IPS-18c (cell line): ENCODE data around the gene FCGBP.

Experiments
- H3K4me3 ChIP-seq: 2 replicates; pipeline ENCODE4 v1.7.0; 2013; ENCODE audit warnings: low read depth, mild to moderate bottlenecking, low read length, moderate library complexity; ENCODE audit not compliant: insufficient read depth
- H3K9me3 ChIP-seq: one replicate; pipeline ENCODE4 v1.6.1; 2013; ENCODE audit warnings: mild to moderate bottlenecking, low read length, moderate library complexity; ENCODE audit not compliant: control insufficient read depth, insufficient read depth

The FCGBP gene

DNA sequence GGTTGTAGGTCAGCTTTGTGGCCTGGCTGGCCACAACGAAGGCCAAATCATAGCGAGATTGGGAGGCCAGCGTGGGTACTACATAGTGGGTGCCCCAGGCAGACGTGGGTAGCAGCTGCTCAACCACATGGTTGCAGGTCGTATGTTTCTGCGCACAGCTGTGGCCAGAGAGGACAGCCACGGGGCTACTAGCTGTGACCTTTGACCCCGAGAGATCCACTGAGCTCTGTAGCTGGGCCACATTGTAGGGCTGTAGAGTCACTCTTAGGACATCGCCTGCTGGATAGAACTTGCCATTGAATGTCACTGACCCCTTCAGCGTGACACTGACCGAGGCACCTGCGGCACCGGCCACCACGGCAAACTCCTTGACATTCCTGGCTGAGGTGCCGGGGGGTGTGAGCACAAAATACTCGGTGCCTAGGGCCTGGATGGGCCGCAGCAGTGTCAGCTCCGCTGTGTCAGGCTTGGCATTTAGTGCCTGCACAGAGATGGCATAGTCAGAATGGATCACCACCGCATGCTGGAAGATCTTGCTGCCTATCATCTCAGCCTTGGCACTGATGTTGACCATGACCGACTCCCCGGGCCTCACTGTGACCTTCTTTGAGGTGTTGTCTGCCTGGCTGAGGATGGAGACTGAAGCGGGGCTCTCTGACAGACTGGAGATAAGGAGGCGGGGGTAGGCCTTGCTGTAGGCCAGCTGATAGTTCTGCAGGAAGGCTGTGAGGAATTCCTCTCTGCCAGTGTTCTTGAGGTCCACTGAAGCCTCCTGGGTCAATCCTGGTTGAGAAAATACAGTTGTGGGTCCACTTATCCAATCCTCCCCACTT is 6.7 kb downstream of the FCGBP start:
- Histone ChIP-seq H3K4me3 (no peak overlapping the region), H3K9me3 (no peaks in the 10 kb centered on the region)

DNA sequence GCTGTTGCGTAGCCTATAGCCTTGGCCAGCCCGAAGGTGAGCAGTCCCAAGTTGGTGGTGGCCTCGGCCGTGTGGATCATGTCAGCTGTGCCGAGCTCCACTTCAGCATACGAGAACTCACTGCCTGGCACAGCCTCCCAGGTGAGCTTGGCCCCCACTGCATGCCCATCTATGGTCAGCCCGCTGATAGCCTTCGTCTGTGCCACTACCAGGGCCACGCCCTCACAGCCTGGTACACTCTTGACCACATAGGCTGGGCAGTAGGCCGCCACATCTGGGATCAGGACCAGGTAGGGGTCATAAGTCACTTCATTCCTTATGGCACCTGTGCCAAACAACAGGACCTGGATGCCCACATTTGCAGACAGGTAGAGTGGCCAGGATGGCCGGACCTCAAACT is 7.4 kb downstream of the FCGBP start:
- Histone ChIP-seq H3K4me3 (no peak overlapping the region), H3K9me3 (no peaks in the 10 kb centered on the region)

DNA sequence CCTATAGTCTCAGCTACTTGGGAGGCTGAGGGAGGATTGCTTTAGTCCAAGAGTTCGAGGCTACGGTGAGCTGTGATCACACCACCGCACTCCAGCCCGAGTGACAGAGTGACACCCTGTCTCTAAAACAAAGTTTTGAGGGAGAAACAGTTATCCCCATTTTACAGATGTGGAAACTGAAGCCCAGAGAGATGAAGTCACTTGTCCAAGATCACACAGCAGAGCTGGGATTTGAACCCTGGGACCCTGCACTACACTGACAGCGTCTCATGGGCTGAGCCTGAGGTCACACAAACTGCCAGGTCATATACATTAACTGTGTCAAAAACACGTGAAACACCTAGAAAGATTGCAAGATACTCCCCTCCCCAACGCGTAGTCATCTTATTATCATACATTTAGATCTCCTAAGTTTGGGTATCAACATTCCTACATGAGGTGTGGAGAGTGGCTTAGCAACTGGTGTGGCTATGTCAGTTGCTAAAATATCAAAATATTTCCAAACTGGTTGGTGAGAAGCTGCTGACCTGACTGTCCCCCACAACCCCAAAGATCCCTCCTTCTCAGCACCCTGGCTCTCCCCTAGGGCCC is 8.2 kb downstream of the FCGBP start:
- no peak overlapping the region for H3K4me3 ChIP-seq

GRCh38 chr19:39924952-39925351 is 9.5 kb downstream of the FCGBP start:
- Histone ChIP-seq H3K4me3 (no peak overlapping the region), H3K9me3 (no peaks in the 10 kb centered on the region)

More for the DNA sequence above, 8.2 kb downstream of the FCGBP start:
- H3K9me3 ChIP-seq: no peaks in the 10 kb centered on the region

- Histone ChIP-seq H3K9me3 (no peaks in the 10 kb centered on the region), H3K4me3 (no peak overlapping the region)
Observed at GRCh38 chr19:39924389-39924788, 10.0 kb downstream of the FCGBP start.

DNA sequence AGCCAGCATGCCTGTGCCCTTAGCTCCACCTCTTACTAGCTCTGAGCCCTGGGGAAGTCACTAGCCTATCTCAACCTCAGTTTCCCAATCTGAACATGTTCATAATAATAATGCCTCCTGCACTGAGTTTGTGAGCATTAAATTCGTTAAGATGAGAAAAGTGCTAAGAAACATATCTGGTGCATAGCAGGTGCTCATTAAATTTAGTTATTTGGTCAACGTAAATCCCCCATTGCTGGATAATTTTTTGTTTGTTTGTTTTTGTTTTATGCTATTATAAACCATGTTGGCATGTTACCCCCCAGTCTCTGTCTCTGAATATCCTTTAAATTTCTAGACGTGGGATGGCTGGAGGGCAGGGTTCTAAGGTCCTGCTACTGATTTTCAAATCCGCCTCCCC is 10.6 kb downstream of the FCGBP start:
- no peak overlapping the region for H3K4me3 ChIP-seq
- no peaks in the 10 kb centered on the region for H3K9me3 ChIP-seq

GRCh38 chr19:39919976-39920375 is 14.5 kb downstream of the FCGBP start:
- Histone ChIP-seq H3K9me3 (no peaks in the 10 kb centered on the region), H3K4me3 (no peak overlapping the region)

DNA sequence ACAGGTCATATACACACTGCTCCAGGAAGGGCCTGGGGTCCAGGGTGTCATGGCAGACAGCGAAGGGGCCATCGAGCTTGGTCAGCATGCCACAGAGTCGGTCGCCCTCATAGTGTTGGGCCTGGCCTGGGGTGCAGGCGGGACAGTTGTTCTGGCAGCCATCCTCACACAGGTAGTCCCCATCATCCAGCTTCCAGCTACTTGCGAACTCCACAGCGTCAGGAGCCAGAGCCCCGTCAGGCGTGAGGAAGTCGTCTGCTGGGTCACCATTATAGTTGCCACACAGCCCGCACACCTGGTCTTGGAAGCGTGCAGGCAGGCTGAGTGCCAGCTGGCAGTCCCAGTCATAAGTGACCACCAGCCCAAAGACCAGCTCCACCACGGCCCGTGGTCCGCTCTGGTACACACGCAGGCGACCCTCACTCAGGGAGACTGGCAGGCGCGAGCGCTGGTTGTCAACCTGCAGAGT is 16.2 kb downstream of the FCGBP start:
- H3K4me3 ChIP-seq: no peak overlapping the region
- no peaks in the 10 kb centered on the region for H3K9me3 ChIP-seq

GRCh38 chr19:39917561-39918182 is 16.8 kb downstream of the FCGBP start:
- H3K9me3 ChIP-seq: no peaks in the 10 kb centered on the region
- no peak overlapping the region for H3K4me3 ChIP-seq

- no peaks in the 10 kb centered on the region for H3K9me3 ChIP-seq
- H3K4me3 ChIP-seq: no peak overlapping the region
Observed at GRCh38 chr19:39916851-39917396, 17.5 kb downstream of the FCGBP start.

- no peaks in the 10 kb centered on the region for H3K9me3 ChIP-seq
Observed at GRCh38 chr19:39916236-39916635, 18.2 kb downstream of the FCGBP start.

DNA sequence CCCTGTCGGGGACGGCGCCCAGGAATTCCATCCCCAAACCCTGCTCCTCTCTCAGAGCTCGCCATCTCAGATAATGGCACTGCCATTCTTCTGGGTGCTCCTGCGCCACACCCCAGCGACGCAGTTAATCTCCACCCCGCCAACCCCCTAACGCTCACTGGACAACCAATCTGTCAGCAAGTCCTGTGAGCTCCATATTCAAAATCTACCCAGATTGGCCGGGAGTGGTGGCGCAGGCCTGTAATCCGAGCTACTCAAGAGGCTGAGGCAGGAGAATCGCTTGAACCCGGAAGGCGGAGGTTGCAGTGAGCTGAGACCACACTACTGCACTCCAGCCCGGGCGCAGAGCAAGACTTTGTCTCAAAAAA is 18.6 kb downstream of the FCGBP start:
- Histone ChIP-seq H3K4me3 (no peak overlapping the region), H3K9me3 (no peaks in the 10 kb centered on the region)

More at GRCh38 chr19:39916236-39916635, 18.2 kb downstream of the FCGBP start:
- H3K4me3 ChIP-seq: no peak overlapping the region

- no peaks in the 10 kb centered on the region for H3K9me3 ChIP-seq
Observed at GRCh38 chr19:39915101-39915847, 19.2 kb downstream of the FCGBP start.

DNA sequence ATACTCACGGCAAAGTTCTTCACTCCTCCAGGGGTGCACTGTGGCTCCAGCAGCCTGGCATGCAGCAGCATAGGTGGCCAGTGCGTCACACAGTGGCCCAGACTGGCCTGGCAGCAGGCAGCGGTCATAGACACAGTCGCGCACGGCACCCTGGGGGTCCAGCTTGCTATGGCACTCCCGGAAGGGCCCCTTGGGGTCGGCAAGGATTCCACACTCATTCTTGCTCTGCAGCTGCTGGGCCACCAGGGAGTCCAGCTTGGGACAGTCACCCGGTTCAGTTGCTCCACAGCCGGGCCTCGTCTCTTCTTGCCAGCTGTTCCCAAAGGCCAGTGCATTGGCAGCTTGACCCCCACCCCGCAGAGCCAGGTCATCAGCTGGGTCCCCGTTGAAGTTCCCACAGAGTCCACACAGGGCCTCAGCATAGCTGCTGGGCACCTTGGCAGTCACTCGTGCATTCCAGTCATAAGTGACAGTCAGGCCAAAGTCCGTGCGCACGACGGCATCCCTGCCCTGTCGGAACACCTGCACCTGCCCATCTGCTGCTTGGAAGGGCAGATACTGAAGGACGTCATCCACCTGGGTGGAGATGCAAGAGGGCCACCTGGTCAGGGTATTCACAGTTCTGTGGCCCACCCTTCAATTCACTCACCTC is 20.6 kb downstream of the FCGBP start:
- Histone ChIP-seq H3K4me3 (no peak overlapping the region), H3K9me3 (no peaks in the 10 kb centered on the region)

More at GRCh38 chr19:39915101-39915847, 19.2 kb downstream of the FCGBP start:
- no peak overlapping the region for H3K4me3 ChIP-seq

DNA sequence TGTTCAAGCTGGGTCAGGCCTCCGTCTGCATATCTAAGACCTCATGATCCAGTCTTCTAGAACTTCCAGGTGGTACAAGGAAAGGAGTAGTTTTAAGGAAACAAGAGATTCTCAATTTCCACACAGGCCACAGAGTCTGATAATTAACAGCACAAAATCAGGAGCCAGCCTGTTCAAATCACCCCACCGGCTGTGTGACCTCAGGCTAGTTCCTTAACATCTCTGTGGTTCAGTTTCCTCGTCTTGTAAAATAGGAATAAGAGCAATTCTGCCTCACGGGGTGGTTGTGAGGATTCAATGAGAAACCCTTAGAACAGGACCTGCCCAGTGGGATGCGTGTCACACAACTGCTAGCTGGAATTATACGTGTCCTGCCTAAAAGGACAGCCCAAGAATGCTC is 25.6 kb downstream of the FCGBP start:
- Histone ChIP-seq H3K4me3 (no peak overlapping the region), H3K9me3 (peaks cover 3% of the 10 kb centered on the region)

- Histone ChIP-seq H3K4me3 (no peak overlapping the region), H3K9me3 (peaks cover 3% of the 10 kb centered on the region)
Observed at GRCh38 chr19:39906820-39907611, 27.4 kb downstream of the FCGBP start.
